WI38 (cell line): ENCODE data around the gene MAP3K1.

ENCODE experiments used
- H3K4me3 ChIP-seq: 2 replicates; pipeline ENCODE4 v1.5.1; 2011; ENCODE audit warnings: low read depth, mild to moderate bottlenecking, control low read depth, low read length
- TF ChIP-seq, protein P1 (sequence below): IDR thresholded peaks from 2 replicates; pipeline ENCODE4 v1.5.1; 2012; ENCODE audit warnings: low read depth, mild to moderate bottlenecking, control low read depth, low read length

MAP3K1 gene

DNA sequence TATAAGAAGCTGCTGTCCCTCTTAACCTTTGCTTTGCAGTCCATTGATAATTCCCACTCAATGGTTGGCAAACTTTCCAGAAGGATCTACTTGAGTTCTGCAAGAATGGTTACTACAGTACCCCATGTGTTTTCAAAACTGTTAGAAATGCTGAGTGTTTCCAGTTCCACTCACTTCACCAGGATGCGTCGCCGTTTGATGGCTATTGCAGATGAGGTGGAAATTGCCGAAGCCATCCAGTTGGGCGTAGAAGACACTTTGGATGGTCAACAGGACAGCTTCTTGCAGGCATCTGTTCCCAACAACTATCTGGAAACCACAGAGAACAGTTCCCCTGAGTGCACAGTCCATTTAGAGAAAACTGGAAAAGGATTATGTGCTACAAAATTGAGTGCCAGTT lies 66.2 kb downstream of the MAP3K1 start:
- no peak overlapping the region for H3K4me3 ChIP-seq
- TF ChIP-seq, protein P1, sequence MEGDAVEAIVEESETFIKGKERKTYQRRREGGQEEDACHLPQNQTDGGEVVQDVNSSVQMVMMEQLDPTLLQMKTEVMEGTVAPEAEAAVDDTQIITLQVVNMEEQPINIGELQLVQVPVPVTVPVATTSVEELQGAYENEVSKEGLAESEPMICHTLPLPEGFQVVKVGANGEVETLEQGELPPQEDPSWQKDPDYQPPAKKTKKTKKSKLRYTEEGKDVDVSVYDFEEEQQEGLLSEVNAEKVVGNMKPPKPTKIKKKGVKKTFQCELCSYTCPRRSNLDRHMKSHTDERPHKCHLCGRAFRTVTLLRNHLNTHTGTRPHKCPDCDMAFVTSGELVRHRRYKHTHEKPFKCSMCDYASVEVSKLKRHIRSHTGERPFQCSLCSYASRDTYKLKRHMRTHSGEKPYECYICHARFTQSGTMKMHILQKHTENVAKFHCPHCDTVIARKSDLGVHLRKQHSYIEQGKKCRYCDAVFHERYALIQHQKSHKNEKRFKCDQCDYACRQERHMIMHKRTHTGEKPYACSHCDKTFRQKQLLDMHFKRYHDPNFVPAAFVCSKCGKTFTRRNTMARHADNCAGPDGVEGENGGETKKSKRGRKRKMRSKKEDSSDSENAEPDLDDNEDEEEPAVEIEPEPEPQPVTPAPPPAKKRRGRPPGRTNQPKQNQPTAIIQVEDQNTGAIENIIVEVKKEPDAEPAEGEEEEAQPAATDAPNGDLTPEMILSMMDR = no peak

DNA sequence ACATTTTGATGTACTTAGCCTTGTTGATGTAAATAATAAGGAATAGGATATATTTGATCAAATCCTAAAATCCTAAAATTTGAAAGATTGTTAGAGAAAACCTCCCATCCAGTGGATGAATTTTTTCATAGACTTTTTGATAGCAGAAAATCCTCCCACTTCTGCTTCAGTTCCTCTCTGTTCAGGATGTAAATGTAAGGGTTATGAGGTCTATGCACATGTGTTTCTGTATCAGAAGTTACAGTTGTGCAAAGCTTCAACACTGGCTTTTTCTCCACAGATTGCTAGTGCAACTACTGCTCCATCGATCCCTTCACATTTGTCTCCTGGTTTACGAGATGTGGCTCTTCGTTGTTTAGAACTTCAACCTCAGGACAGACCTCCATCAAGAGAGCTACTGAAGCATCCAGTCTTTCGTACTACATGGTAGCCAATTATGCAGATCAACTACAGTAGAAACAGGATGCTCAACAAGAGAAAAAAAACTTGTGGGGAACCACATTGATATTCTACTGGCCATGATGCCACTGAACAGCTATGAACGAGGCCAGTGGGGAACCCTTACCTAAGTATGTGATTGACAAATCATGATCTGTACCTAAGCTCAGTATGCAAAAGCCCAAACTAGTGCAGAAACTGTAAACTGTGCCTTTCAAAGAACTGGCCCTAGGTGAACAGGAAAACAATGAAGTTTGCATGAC lies 78.1 kb downstream of the MAP3K1 start:
- no peak overlapping the region for H3K4me3 ChIP-seq
- TF ChIP-seq, protein P1 = no peak

DNA sequence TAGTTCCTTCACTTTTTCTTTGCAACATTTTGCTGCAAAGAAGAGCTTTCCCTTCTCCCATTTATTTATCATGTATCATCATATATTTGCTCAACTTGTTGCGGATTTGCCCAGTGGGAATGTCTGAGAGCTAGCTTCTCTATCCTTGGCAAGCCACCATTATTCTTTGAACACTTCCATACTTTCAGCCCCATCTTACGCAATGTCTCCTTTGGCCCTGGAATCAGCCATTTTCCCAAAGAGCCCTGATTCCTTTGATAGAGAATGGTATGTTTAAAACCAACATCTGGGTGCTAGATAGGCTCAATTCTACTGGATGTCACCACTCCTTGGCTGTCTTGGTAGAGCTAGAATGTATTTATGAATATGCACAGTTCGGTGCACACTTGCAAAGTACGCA lies 81.4 kb downstream of the MAP3K1 start:
- no peak overlapping the region for H3K4me3 ChIP-seq
- TF ChIP-seq, protein P1 = no peak

DNA sequence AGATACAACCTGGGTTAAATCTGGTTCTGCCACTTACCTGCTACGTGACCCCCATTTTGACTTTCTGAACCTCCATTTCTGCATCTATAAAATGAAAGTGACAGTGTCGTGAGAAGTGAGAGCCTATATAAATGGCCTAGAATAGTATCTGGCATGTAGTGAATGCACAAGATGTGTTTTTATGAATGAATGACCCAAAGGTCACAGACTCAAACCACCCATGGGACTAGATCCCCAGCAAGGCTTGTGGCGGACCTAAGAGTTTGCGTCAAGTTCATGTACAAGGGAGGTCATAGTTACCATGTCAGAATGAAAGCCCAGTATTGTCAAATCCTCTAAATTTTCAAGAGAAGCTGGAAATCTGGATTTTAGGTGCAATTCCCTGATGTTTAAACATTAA lies 82.9 kb downstream of the MAP3K1 start:
- TF ChIP-seq, protein P1 = no peak
- H3K4me3 ChIP-seq = no peak overlapping the region

DNA sequence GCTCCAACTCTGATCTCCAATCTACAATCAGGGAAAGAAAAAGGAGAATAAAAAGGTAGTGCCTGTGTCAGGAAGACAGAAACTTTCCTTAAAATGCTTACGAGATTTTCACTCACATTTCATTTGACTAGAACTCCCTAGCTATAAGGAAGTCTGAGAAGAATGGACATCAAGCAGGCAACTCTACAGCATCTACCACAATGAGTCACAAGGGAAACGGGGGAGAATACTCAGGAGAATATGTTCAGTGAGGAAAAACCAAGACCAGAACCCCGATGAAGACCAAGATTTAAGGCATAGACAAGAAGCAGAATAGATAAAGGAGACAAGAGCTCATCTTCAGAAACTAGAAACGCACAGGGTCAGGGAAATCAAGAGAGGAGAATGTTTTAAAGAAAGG lies 85.0 kb downstream of the MAP3K1 start:
- no peak overlapping the region for H3K4me3 ChIP-seq
- TF ChIP-seq, protein P1 = no peak

DNA sequence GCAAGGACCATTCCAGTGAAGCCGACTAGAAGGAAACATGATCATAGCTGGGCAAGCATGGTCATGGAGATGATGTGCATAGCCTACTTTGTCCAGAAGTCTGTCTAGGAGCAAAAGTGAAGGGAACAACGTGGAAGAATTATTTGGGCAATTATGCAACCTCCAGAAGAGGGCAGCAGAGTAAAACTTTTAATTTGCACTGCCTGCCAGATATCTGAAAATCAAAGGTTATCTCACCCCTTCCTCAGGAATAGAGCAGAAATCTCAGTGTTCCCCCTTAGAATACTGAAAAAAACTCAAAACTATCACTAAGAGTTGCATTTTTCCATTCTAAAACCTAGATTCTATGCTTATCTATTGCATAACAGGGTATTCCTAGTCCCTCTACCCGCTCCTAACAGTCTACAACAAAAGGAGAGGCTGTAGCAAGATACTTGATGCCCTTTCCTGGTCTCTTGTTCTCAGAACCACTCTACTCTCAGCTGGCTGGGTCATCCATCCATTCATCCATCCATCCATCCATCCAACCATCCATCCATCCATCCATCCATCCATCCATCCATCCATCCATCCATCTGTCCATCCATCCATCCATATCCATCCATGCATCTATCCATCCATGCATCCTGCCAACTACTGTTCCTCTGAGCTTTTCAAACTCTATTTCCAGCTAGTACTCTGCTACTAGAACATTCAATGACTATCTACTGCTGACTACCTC lies 85.7 kb downstream of the MAP3K1 start:
- TF ChIP-seq, protein P1 = peak; percentile 42; the same call in 1 of the 2 replicates

DNA sequence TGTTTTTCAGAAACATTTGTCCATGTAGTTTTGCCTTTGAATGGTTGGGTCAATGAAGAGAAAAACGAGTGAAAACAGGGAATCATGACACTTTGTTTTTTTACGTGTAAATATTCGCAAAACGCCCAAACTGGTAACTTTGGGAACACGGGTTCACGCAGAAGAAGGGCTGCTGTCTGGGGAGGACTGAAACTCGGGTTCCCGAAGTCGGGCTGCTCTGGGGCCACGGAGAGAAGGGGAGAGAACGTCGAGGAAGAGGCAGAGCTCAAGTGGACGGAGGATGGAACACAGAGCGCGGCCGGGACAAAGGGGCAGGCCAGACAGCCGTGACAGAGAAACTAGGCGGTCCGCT lies 93.6 kb downstream of the MAP3K1 start:
- TF ChIP-seq, protein P1 = no peak
- peak overlapping the region; percentile 77 for H3K4me3 ChIP-seq

More for the DNA sequence above, 85.7 kb downstream of the MAP3K1 start:
- no peak overlapping the region for H3K4me3 ChIP-seq
